ENCODE data around the gene ARHGAP45. TPM values are rescaled to one million over a fixed set of nuclear protein-coding genes. Genes with fewer than 3 reads are reported as not detected.

ARHGAP45 gene
- total RNA-seq, 4 donors from 2014 or later: 82.6 to 187 (median 118) TPM

DNA sequence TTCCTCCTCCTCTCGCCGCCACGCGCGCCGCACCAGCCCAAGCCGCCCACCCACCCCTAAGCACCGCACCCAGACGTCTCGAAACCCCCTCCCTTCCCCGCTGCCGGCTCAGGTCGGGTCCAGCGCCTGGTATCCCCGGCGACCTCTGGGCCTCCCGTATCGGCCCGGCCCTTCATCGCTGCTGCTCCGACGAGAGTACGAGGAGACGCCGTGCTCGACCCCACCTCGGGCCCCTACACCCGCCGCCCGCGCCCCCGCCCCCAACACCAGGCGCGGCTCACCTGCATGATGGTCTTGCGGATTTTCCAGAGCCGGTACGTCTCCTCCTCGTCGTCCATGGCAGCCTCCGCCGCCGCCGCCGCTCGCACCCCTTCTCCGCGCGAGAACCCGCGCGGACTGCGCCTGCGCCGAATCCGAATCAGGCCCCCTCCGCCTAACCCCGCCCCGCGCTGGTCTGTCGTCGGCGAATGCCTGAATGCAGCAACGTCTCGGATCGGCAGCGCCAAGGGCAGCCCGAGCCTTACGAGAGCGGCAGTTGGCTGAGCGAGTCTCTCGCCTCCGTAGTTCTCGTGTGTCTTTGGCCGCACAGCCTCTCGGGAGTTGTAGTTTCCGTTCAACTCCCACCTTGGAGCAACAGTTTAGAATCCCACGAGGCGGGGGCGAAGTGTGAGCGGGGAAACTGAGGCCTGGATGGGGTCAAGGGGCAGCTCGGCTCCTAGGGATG is 28.2 kb downstream of the ARHGAP45 start, which contains the start of gene POLR2E:
POLR2E (minus strand) TSS at position 398 of the 724 bp plus-strand sequence; CDS start at position 338, 60 bp downstream.
- TF ChIP-seq, protein P1, sequence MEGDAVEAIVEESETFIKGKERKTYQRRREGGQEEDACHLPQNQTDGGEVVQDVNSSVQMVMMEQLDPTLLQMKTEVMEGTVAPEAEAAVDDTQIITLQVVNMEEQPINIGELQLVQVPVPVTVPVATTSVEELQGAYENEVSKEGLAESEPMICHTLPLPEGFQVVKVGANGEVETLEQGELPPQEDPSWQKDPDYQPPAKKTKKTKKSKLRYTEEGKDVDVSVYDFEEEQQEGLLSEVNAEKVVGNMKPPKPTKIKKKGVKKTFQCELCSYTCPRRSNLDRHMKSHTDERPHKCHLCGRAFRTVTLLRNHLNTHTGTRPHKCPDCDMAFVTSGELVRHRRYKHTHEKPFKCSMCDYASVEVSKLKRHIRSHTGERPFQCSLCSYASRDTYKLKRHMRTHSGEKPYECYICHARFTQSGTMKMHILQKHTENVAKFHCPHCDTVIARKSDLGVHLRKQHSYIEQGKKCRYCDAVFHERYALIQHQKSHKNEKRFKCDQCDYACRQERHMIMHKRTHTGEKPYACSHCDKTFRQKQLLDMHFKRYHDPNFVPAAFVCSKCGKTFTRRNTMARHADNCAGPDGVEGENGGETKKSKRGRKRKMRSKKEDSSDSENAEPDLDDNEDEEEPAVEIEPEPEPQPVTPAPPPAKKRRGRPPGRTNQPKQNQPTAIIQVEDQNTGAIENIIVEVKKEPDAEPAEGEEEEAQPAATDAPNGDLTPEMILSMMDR (IDR thresholded peaks at IDR 0.05): no peak
- peak; percentile 63 to 82 for TF ChIP-seq POLR2A (IDR thresholded peaks at IDR 0.05)
- peaks cover 0 to 35% (median 0%) of the 10 kb centered on the region in 3 donors for H3K36me3 ChIP-seq
- peak within 1 kb of the TSS; percentile 94 to 98 (median 96) for H3K4me3 ChIP-seq
- no peaks in the 10 kb centered on the region for H3K9me3 ChIP-seq
- H3K27me3 ChIP-seq: no peaks in the 10 kb centered on the region
- H3K4me1 ChIP-seq: peaks cover 0 to 50% (median 15%) of the 10 kb centered on the region in 4 donors
- peak within 1 kb of the TSS; percentile 78 to 90 (median 82) for H3K27ac ChIP-seq
- peak; percentile 97 to 99 (median 98) for DNase-seq

DNA sequence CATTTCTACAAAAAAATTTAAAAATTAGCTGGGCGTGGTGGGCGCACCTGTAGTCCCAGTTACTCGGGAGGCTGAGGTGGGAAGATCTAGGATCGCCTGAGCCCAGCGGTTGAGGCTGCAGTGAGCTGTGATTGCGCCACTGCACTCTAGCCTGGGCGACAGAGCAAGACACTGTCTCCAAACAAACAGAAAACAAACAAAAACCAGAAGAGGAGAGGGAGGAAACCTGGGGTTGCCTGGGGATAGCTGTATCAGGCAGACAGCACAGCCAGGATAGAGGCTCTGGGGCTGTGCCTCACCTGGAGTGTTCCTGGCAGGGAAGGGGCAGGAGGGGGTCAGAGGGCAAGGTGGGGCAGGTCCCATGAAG is 30.8 kb downstream of the ARHGAP45 start:
- peak in 1 of 3 donors; percentile 71 for DNase-seq
- Histone ChIP-seq H3K9me3 (no peaks in the 10 kb centered on the region), H3K27ac (peak overlapping the region in 3 of 4 donors; percentile 44 to 91 (median 91)), H3K36me3 (peaks cover 0 to 10% (median 0%) of the 10 kb centered on the region in 3 donors), H3K27me3 (no peaks in the 10 kb centered on the region), H3K4me1 (peaks cover 4 to 72% (median 32%) of the 10 kb centered on the region in 4 donors), H3K4me3 (peak overlapping the region in 1 of 4 donors; percentile 8)
- TF ChIP-seq, protein P1 (IDR thresholded peaks at IDR 0.05): no peak
- TF ChIP-seq POLR2A (IDR thresholded peaks at IDR 0.05): no peak

DNA sequence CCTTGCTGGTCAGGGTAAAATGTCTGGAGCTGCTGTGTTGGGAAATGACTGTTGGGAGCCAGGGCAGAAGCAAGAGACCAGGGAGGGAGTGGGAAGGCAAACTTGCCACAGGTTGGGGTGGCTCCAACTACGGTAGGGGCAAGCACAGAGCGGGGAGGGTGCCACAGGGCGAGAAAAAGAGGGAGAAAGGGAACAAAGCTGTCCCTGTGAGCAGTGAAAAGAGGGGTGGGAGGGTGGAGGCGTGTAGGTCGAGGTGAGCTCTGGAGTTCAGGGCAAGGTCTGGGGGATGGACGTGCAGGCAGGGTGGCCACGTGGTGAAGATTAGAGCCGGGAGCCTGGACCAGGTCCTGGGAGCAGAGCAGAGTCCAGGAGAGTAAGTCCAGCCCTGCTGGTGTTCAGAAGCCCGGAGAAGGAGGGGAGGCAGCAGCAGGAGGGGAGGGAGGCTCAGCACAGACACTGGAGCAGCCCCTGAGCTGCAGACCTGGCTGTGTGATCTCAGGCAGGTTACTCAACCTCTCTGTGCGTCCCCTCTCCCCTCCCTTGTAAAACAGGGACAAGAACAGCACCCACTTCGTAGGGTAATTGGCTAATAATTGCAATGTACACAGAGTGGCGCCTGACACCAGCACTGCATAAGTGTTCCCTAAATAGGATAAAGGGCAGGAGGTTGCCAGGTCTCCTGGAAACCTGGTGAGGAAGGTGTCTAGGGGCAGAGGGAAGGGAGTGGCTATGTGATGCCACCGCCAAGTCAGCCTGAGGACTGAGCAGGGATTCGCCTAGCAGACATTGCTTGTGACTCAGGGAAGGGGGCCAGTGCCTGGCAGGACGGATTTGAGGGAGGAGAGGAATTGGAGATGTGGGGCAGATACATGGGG is 31.4 kb downstream of the ARHGAP45 start:
- Histone ChIP-seq H3K36me3 (peaks cover 0 to 3% (median 0%) of the 10 kb centered on the region in 3 donors), H3K4me1 (peaks cover 4 to 72% (median 35%) of the 10 kb centered on the region in 4 donors), H3K4me3 (peak overlapping the region in 1 of 4 donors; percentile 8), H3K27me3 (no peaks in the 10 kb centered on the region), H3K9me3 (no peaks in the 10 kb centered on the region), H3K27ac (peak overlapping the region in 3 of 4 donors; percentile 44 to 91 (median 91))
- TF ChIP-seq POLR2A (IDR thresholded peaks at IDR 0.05): peak; percentile 39 to 67
- TF ChIP-seq, protein P1 (IDR thresholded peaks at IDR 0.05): peak in 1 of 6 experiments; percentile 26
- DNase-seq: peak in 2 of 3 donors; percentile 79 to 83

DNA sequence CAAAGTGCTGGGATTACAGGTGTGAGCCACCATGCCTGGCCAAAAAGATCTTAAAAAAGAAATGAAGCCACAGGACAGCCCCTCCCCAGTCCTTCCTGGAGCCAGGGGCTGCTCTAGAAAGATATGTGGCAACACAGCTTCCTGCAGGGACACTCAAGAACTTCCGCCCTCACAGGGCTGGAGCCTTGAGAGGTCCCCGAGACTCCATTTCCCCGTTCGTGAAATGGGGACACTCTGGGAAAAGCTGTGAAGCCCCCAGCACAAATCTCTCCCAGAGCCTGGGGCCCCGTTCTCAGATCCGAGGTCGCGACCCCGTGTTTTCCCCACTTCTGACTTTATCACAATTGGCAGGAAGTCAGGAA is 34.4 kb downstream of the ARHGAP45 start:
- H3K4me3 ChIP-seq: peak overlapping the region in 1 of 4 donors; percentile 15
- no peak for DNase-seq

More for the DNA sequence above, 34.4 kb downstream of the ARHGAP45 start:
- TF ChIP-seq, protein P1 (IDR thresholded peaks at IDR 0.05): no peak
- TF ChIP-seq POLR2A (IDR thresholded peaks at IDR 0.05): no peak
- Histone ChIP-seq H3K4me1 (peaks cover 4 to 72% (median 28%) of the 10 kb centered on the region in 4 donors), H3K36me3 (peaks cover 0 to 12% (median 0%) of the 10 kb centered on the region in 3 donors), H3K27ac (peak overlapping the region; percentile 79 to 100 (median 99)), H3K27me3 (no peaks in the 10 kb centered on the region), H3K9me3 (no peaks in the 10 kb centered on the region)

Data from Peyer's patch (tissue), 4 donors.